Upper lobe of left lung (tissue), 6 donors: ENCODE data around the gene TM4SF4. TPM values are rescaled to one million over a fixed set of nuclear protein-coding genes. Genes with fewer than 3 reads are reported as not detected.

ENCODE experiments used
- ATAC-seq, 2 donors: fragments of 200-7000 bp; cut with Tn5 transposase; one replicate each; pipeline ENCODE4 v1.9.1; 2022; ENCODE audit warnings: mild to moderate bottlenecking in 2 of 2, moderate library complexity in 2 of 2; ENCODE audit not compliant: low FRiP score in 2 of 2
- DNase-seq, 2 donors: peaks; one replicate each; pipeline ENCODE4 v3.0.0-alpha.2; 2019 to 2020
- H3K27ac ChIP-seq, 4 donors: fragments of 200-600 bp; sonication (generic); one replicate each; pipeline ENCODE4 v1.5.1; 2016 to 2019
- H3K27me3 ChIP-seq, 4 donors: fragments of 200-600 bp; sonication (generic); one replicate each; pipeline ENCODE4 v1.5.1; 2017 to 2019
- H3K36me3 ChIP-seq, 4 donors: fragments of 200-600 bp; sonication (generic); one replicate each; pipeline ENCODE4 v1.5.1; 2016 to 2019
- H3K4me1 ChIP-seq, 4 donors: fragments of 200-600 bp; sonication (generic); one replicate each; pipeline ENCODE4 v1.5.1; 2018 to 2019
- H3K4me3 ChIP-seq, 4 donors: fragments of 200-600 bp; sonication (generic); one replicate each; pipeline ENCODE4 v1.5.1; 2017 to 2019; ENCODE audit warnings: mild to moderate bottlenecking in 2 of 4, moderate library complexity in 1 of 4
- H3K9me3 ChIP-seq, 4 donors: fragments of 200-600 bp; sonication (generic); one replicate each; pipeline ENCODE4 v1.5.1; 2018 to 2019
- CTCF ChIP-seq, 6 experiments: fragments of 450-650 bp in 4 of 6; fragments of 200-600 bp in 2 of 6; sonication (generic) in 2 of 6; IDR thresholded peaks; one replicate each; pipeline ENCODE4 v1.5.1; 2016 to 2019; ENCODE audit warnings: antibody characterized with exemption in 6 of 6
- EP300 ChIP-seq, 4 donors: sonication (generic); formaldehyde crosslinking; IDR thresholded peaks; one replicate each; pipeline ENCODE4 v1.5.1; 2017; ENCODE audit warnings: antibody characterized with exemption in 4 of 4, control low read depth in 2 of 4
- POLR2A ChIP-seq, 4 donors: fragments of 450-650 bp; IDR thresholded peaks; one replicate each; pipeline ENCODE4 v1.5.1; 2016 to 2017; ENCODE audit warnings: antibody characterized with exemption in 4 of 4, mild to moderate bottlenecking in 2 of 4
- POLR2AphosphoS5 ChIP-seq, 2 donors: sonication (generic); formaldehyde crosslinking; IDR thresholded peaks; one replicate each; pipeline ENCODE4 v1.5.1; 2017; ENCODE audit warnings: antibody characterized with exemption in 2 of 2
- WGBS, 2 donors: methylation state at CpG; one replicate each; pipeline ENCODE4 v1.1.5; 2017 to 2018; 5-methylcytosine and 5-hydroxymethylcytosine counted together
- total RNA-seq, 6 donors: library from RNA; depleted of rRNA in 4 of 6; stranded (reverse); fragments of >200 nt in 4 of 6; gene quantifications; one replicate each; pipeline versions ENCODE4 v1.1.0 to v1.2.1, GENCODE V29; 2016 to 2021
- donor health status: DM: no; HTN: no; CAD: no; lungs with moderate emphysema.
- donor health status: DM: no; HTN: yes; CAD: no; lungs with severe emphysema.

The TM4SF4 gene
- total RNA-seq, 6 donors from 2014 or later = 1.8 to 2.5 (median 2.2) TPM; not detected in 2

DNA sequence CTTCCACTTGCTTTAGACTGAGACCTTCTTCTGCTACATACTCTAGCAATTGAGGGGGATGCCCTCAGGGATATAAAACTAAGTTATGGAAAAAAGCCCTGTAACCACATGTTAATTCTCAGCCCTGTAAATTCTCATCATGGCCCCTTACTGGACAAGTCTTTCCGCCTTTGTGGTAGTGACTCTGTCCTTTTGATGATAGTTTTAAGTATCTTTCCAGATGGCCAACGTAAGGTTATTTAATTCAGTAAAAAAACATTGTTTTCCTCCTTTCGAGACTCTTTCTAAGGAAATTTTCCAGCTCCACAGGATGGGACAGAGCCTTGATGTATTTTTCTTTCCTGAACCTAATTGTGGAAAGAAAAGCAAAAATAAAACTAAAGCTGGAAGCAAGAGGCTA is 25.3 kb upstream of the TM4SF4 start:
- peaks cover 3 to 24% (median 15%) of the 10 kb centered on the region in 4 donors for H3K4me1 ChIP-seq
- H3K36me3 ChIP-seq = no peaks in the 10 kb centered on the region
- peaks cover 0 to 8% (median 6%) of the 10 kb centered on the region in 4 donors for H3K9me3 ChIP-seq
- H3K27me3 ChIP-seq = no peaks in the 10 kb centered on the region
- DNase-seq (no peak), ATAC-seq (no peak)
- TF ChIP-seq POLR2A (IDR thresholded peaks at IDR 0.05) (no peak), EP300 (IDR thresholded peaks at IDR 0.05) (no peak), POLR2AphosphoS5 (IDR thresholded peaks at IDR 0.05) (no peak), CTCF (IDR thresholded peaks at IDR 0.05) (no peak)
- no peak overlapping the region for H3K4me3 ChIP-seq
- 52 to 57% methylated on average over 3 of the region's 3 CpGs for WGBS, 2 donors
- H3K27ac ChIP-seq = peak overlapping the region in 1 of 4 donors; percentile 5

DNA sequence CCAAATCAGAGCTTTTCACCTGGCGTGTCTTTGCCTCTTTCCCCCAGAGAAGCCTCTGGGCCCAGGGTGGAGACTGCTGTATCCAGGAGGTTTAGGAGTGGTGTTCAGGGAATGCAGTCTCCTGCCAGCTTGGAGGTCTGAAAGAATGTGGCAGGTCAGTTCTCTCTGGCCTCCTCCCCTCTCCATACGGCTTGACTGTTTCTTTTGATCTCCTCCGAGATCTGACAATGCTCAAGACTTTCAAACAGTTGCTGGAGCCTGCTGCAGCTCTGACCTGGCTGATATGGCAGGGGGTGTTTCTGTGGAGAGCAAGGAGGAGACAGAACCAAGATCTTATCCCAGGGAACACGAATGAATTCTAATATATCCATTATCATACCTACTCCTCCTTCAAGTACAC is 24.7 kb upstream of the TM4SF4 start:
- H3K27ac ChIP-seq = peak overlapping the region in 1 of 4 donors; percentile 5
- no peak for ATAC-seq

GRCh38 chr3:149450281-149450680 is 24.2 kb upstream of the TM4SF4 start:
- 39 to 59% methylated on average over 2 of the region's 2 CpGs for WGBS, 2 donors
- peaks cover 0 to 8% (median 6%) of the 10 kb centered on the region in 4 donors for H3K9me3 ChIP-seq
- no peak for ATAC-seq
- H3K27me3 ChIP-seq = no peaks in the 10 kb centered on the region
- no peak overlapping the region for H3K4me3 ChIP-seq
- peaks cover 3 to 24% (median 15%) of the 10 kb centered on the region in 4 donors for H3K4me1 ChIP-seq
- DNase-seq = no peak
- TF ChIP-seq CTCF (IDR thresholded peaks at IDR 0.05) = no peak
- no peak for TF ChIP-seq POLR2AphosphoS5 (IDR thresholded peaks at IDR 0.05)
- no peak for TF ChIP-seq EP300 (IDR thresholded peaks at IDR 0.05)
- TF ChIP-seq POLR2A (IDR thresholded peaks at IDR 0.05) = no peak
- no peaks in the 10 kb centered on the region for H3K36me3 ChIP-seq
- peak overlapping the region in 1 of 4 donors; percentile 5 for H3K27ac ChIP-seq

More for the DNA sequence above, 24.7 kb upstream of the TM4SF4 start:
- Histone ChIP-seq H3K4me3 (no peak overlapping the region), H3K36me3 (no peaks in the 10 kb centered on the region), H3K27me3 (no peaks in the 10 kb centered on the region), H3K9me3 (peaks cover 0 to 8% (median 6%) of the 10 kb centered on the region in 4 donors), H3K4me1 (peaks cover 3 to 24% (median 15%) of the 10 kb centered on the region in 4 donors)
- TF ChIP-seq POLR2A (IDR thresholded peaks at IDR 0.05) (no peak), EP300 (IDR thresholded peaks at IDR 0.05) (no peak), POLR2AphosphoS5 (IDR thresholded peaks at IDR 0.05) (no peak), CTCF (IDR thresholded peaks at IDR 0.05) (no peak)
- 56 to 69% methylated on average over 4 of the region's 4 CpGs for WGBS, 2 donors
- peak in 1 of 2 donors; percentile 34 for DNase-seq

GRCh38 chr3:149452036-149452435 is 22.5 kb upstream of the TM4SF4 start:
- H3K27ac ChIP-seq = no peak overlapping the region
- ATAC-seq = no peak
- 76 to 80% methylated on average over 3 of the region's 3 CpGs for WGBS, 2 donors

More at GRCh38 chr3:149452036-149452435, 22.5 kb upstream of the TM4SF4 start:
- peaks cover 0 to 8% (median 6%) of the 10 kb centered on the region in 4 donors for H3K9me3 ChIP-seq
- TF ChIP-seq CTCF (IDR thresholded peaks at IDR 0.05) (no peak), POLR2AphosphoS5 (IDR thresholded peaks at IDR 0.05) (no peak), POLR2A (IDR thresholded peaks at IDR 0.05) (no peak), EP300 (IDR thresholded peaks at IDR 0.05) (no peak)
- DNase-seq = no peak
- H3K36me3 ChIP-seq = no peaks in the 10 kb centered on the region
- no peaks in the 10 kb centered on the region for H3K27me3 ChIP-seq
- peaks cover 3 to 24% (median 15%) of the 10 kb centered on the region in 4 donors for H3K4me1 ChIP-seq
- H3K4me3 ChIP-seq = no peak overlapping the region
